ENCODE data around the gene WDR33.

GRCh38 chr2:127654084-127654837 lies 156.7 kb downstream of the WDR33 start:
- TF ChIP-seq GABPA (IDR thresholded peaks at IDR 0.05 in 1 of 2, conservative IDR thresholded peaks at IDR 0.05 in 1 of 2) (no peak), TAF1 (conservative IDR thresholded peaks at IDR 0.05) (no peak), FOXA1 (IDR thresholded peaks at IDR 0.05) (no peak), CTCF (IDR thresholded peaks at IDR 0.05; ENCODE audit: low read depth, low read length, missing input control) (no peak), REST (IDR thresholded peaks at IDR 0.05) (no peak), JUND (IDR thresholded peaks at IDR 0.05) (no peak), ZBTB33 (IDR thresholded peaks at IDR 0.05) (no peak), YY1 (IDR thresholded peaks at IDR 0.05) (no peak), RXRA (IDR thresholded peaks at IDR 0.05) (no peak), EGR1 (IDR thresholded peaks at IDR 0.05; ENCODE audit: low read depth in 2 of 2) (no peak), ATF3 (IDR thresholded peaks at IDR 0.05) (no peak), MAX (IDR thresholded peaks at IDR 0.05) (no peak), SP1 (IDR thresholded peaks at IDR 0.05) (no peak)

All from liver (tissue), 3 donors.